LHCN-M2 (cell line): ENCODE results near the gene CLDN6. TPM values are rescaled to one million over a fixed set of nuclear protein-coding genes. Genes with fewer than 3 reads are reported as not detected.
"Not testable (repeated sequence)": the region's sequence is repeated elsewhere in the genome, so short reads cannot be mapped to it uniquely, and the experiment has no call there.

Experiments
- DNase-seq: peaks from one replicate; pipeline ENCODE4 v3.0.0-alpha.2; 2012; ENCODE audit warnings: low read depth
- polyA plus RNA-seq: library from polyadenylated mRNA; unstranded; fragments of >200 nt; gene quantifications from one replicate; pipeline ENCODE4 v1.2.1, GENCODE V29; 2012; ENCODE audit warnings: missing spikeins
- total RNA-seq: library from RNA; depleted of rRNA; stranded (reverse); fragments of >200 nt; gene quantifications from 2 replicates; pipeline ENCODE4 v1.2.3, GENCODE V29; 2014; rRNA removed

CLDN6 gene, protein sequence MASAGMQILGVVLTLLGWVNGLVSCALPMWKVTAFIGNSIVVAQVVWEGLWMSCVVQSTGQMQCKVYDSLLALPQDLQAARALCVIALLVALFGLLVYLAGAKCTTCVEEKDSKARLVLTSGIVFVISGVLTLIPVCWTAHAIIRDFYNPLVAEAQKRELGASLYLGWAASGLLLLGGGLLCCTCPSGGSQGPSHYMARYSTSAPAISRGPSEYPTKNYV
- total RNA-seq: 0.06 TPM in 2 replicates
- polyA plus RNA-seq: 0.23 TPM

DNA sequence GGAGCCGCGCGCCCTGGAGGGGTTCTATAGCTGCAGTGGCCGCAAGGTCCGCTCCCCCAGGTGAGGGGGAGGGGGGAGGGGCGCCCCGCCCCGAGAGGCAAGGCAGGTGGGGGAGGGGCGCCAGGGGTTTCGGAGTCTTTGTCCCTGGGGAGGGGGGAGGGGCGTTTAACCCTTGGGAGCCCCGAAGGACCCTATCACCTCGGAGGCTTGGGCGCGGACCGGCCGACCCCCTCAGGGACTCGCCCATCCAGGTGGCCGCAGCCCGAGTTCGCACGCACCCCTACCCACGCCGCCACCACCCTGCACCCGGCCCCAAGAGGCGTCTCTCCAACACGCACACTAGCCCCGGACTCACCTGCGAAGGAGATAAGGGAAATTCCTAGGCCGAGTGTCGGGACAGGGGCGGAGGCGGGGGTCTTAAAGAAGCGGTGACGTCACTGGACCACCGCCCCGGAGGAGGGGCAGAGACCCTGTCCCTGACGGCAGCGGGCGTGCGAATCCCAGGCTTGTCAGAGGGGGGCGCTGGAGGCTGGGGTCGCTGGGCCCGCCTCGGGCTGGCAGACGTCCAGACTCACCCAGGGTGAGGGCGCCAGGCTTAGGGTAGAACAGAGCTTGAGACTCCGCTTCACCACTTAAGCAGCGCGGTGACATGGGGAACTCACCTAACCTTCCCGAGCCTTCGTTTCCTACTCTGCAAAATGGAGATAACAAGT, at the start of gene CLDN6:
TSS of gene CLDN6 (minus strand) at position 390 of the 713 bp plus-strand sequence. CDS start 2,162 bp downstream, outside the sequence.
- no peak for DNase-seq

DNA sequence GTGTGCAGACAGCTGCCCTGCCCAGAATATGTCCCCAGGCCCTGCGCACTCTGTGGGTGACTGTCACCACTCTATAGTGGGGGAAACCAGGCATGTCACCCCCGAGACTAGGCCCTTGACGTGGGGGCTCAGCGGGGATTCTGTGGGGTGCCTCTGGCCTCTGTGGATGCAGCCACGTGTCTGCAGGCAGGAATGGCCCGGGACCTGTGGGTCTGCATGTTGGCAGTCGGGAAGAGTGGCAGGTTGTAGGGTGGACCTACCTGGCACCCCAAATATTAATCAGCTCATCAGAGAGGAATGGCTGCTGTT, 48.4 kb upstream of the CLDN6 start:
- DNase-seq: no peak

DNA sequence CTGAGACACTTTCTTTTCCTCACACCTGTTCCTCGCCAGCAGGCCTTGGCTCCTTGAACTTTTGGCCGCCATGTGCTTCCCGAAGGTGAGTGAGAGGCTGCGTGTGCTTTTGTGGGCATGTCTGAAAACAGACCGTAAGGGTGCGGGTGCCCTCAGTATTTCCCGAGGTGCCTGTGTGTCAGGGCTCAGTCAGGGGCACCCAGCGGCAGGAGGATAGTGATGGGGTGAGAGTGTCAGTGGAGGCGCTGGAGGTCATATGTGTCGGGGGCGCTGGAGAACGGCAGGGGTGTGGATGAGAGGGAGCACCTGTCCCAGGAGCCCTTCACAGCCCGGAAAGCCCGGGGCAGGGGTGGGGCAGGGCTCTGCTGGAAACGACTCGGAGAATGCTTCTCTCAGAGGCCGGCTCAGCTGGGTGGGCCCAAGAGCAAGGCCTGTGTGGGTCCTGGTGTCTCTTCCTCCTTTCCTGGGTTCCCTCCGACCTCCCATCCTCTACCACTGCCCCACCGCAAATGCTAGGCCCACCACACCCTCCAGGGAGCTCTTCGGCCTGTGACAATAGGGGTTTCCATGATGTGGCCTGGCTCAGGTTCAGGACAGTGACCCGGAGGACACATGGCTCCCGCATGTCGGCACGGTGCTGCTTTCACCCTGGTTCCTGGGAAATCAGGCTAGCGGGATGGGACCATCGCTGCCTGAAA, 47.9 kb upstream of the CLDN6 start:
- no peak for DNase-seq

DNA sequence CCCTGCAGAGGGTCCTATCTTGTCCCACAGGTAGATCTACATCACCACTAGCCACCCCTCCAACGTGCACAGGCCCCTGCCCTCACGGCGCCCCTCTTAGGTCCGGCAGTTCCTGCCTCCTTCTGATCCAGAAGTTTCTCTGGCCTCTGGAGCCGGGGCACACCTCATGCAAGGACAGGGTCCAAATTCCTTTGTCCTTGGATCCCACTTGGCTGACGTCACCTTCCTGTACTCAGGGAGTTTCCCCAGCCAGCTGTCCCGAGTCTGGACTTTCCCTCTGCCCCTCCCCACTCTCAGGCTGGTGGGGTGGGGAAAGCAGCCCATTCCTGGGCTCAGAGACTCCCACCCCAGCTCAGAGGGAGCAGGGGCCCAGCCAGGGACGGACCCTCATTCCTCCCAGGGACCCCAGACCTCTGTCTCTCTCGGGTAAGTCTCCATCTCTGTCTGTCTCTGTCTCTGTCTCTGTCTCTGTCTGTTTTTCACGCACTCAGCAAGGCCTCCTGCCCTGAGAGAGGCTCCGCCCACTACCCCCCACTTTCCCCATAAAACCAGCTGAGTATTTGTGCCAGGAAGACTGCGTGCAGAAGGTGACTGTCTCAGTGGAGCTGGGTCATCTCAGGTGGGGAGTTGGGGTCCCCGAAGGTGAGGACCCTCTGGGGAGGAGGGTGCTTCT, 47.2 kb upstream of the CLDN6 start, which contains the start of gene IL32:
TSS of gene IL32 (plus strand) at position 572 of the 673 bp plus-strand sequence. CDS start 172 bp downstream, outside the sequence.
- DNase-seq: peak; percentile 67

DNA sequence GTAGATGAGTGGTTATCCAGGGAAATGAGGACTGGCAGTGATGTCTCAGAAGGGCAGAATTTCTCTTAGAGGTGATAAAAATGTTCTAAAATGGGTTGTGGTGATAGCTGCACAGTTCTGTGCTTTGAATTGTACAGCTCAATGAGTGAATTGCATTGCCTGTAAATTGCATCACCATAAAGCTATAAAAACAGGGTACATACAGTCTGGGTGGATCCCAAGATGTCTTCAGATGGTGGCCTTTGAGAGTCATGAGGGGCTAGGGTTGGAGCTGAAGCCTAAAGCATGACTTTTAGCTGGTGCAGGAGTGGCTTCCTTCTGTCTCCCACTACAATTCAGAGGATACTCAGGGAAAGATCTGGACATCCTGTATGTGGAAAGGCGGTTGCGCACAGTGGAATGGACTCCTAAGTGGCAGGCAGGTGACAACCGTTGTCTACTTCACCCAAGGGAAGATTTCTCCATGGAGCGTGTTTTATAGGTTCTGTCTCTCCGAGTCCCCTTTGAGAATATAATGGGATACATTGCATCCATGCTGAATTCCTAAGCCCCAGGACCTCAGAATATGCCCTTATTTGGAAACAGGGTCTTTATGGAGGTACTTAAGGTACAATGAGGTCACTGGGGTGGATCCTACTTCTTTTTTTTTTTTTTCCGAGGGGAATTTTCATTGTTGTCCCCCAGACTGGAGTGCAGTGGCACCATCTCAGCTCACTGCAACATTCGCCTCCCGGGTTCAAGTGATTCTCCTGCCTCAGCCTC, 45.8 kb upstream of the CLDN6 start:
- DNase-seq: no peak

DNA sequence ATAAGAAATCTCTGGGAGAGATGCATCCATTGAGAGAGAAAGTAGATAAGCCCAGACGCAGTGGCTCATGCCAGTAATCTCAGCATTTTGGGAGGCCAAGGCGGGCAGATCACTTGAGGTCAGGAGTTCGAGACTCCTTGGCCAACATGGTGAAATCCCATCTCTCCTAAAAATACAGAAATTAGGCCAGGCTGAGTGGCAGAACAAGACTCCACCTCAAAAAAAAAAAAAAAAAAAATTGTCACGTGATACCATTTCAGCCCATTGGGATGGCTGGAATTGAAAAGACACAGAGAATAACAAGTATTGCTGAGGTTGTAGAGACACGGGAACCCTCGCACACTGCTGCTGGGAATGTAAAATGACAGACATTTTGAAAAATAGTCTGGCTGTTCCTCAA, 44.6 kb upstream of the CLDN6 start:
- DNase-seq: no peak

DNA sequence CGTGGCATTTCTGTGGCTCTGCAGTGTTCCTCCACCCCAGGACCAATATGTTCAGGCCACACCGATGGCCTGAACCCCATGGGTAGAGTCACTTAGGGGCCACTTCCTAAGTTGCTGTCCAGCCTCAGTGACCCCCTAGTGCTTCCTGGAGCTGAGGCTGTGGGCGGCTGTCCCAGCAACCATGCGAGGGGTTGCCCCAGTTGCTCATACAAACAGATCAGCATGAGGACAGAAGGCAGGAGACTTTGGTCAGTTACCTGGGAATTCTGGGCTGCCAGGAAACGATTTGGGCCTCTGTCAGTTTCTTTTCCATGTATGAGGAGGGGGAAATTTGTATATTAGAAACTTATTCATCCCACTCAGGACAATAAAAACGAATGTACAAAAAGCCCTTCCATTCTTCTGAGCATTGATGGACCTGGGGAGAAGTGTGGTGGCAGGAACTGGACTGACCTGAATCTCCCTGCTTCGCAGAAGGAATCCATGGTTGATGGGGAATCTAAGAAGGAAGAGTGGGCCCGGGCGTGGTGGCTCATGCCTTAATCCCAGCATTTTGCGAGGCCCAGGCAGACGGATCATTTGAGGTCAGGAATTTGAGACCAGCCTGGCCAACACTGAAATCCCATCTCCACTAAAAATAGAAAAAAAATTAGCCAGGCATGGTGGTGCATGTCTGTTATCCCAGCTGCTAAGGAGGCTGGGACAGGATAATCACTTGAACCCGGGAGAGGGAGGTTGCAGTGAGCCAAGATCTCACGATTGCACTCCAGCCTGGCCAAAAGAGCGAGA, 42.5 kb upstream of the CLDN6 start:
- DNase-seq: peak; percentile 55

DNA sequence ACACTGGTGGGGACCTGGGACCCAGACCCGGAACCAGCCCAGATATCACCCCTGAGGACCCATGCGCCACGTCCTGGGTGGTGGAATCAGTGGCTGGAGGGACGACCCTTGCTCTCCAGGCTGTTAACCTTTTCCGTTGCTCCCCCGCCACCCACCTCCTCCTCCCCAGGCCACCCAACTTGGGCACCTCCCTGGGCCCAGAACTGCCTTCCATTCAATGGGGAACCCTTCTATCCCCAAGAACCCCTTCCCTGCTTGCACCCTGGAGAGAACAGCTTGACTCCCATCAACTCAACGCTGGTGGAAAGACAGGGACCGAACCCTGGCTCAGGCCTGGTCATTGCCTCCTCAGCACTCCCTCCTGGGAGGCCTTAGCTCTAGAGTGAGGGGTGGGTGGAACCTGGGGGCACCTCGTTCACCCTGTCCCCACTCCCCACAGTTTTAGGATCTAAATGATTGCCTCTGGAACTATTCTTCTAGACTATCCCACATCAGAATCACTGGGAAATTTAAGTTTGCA, 41.8 kb upstream of the CLDN6 start:
- no peak for DNase-seq

DNA sequence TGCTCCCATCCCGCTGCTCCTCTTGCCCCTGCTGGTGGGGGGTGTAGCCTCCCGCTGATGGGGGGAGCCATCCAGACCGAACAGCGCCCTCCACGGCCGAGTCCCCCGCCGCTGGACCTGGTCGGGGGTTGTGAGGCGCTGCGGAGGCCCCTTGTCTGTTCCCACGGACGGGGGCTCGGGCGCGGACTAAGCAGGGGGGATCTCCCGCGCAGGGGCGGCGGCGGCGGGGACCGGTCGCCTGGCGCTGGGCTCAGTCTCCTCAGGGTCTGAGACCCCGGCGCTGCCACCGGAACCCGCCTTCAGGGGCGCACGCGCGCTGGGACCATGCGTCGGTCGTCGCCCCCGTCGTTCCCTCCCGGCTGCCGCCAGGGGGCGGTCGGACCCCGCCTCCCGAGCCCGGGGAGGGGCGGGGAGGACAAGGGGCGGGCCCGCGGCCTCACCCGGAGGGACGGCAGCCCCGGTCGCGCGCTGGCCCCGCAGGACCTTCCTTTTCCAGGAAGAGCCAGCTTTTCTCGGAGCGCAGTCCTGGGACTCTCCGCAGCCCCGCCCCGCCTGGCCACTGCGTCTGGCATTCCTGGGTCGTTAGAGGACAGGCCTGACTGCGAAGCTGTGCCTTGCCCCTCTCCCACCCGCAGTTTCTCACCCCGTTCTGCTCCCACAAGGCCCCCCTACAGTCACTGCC, 41.2 kb upstream of the CLDN6 start:
- DNase-seq: peak; percentile 79

DNA sequence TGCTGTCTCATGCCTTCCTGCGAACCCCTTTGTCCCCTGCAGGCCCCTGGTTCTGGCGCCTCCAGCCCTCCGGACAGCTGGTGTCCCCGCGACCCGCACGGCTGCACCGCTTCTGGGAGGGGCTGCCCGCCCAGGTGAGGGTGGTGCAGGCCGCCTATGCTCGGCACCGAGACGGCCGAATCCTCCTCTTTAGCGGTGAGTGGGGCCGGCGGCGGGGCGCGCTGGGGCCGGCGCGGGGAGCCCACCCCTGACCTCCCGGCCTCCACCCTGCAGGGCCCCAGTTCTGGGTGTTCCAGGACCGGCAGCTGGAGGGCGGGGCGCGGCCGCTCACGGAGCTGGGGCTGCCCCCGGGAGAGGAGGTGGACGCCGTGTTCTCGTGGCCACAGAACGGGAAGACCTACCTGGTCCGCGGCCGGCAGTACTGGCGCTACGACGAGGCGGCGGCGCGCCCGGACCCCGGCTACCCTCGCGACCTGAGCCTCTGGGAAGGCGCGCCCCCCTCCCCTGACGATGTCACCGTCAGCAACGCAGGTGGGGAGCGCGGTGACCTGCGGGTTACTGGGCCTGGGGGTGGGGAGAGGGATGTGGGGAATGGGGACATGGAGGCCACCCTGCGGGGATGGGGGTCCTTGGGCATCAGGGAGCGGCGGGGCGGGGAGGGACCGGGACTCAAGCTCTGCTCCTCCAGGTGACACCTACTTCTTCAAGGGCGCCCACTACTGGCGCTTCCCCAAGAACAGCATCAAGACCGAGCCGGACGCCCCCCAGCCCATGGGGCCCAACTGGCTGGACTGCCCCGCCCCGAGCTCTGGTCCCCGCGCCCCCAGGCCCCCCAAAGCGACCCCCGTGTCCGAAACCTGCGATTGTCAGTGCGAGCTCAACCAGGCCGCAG, 40.4 kb upstream of the CLDN6 start:
- DNase-seq: peak; percentile 21

DNA sequence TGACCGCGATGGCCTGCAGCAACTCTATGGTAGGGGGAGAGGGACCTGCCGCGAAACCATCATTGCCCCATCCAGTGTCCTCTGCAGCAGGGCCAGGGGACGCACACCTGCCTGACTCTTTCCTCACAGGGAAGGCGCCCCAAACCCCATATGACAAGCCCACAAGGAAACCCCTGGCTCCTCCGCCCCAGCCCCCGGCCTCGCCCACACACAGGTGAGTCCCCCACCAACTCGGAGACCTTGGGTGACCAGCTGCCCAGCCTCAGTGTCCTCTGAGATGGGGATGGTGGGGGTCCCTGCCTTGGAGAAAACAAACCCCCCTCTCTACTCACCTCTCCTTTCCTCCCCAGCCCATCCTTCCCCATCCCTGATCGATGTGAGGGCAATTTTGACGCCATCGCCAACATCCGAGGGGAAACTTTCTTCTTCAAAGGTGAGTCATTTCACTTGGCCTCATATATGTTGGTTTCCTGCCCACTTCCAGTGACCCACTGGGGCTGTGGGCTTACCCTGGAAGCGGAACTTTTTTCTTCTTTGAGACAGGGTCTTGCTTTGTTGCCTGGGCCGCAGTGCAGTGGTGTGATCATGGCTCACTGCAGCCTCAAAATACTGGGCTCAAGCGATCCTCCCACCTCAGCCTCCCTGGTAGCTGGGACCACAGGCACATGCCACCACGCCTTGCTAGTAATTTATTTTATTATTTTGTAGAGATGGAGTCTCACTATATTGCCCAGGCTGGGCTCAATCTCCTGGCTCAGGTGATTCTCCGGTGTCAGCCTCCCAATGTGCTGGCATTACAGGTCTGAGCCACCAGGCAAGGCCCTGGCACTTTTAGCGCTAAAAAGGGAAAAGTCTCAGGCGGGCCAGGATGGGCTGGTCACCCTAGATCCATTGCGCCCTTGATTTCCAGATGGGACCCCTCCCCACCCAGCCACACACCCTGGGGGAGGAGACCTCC, 39.5 kb upstream of the CLDN6 start:
- no peak for DNase-seq

DNA sequence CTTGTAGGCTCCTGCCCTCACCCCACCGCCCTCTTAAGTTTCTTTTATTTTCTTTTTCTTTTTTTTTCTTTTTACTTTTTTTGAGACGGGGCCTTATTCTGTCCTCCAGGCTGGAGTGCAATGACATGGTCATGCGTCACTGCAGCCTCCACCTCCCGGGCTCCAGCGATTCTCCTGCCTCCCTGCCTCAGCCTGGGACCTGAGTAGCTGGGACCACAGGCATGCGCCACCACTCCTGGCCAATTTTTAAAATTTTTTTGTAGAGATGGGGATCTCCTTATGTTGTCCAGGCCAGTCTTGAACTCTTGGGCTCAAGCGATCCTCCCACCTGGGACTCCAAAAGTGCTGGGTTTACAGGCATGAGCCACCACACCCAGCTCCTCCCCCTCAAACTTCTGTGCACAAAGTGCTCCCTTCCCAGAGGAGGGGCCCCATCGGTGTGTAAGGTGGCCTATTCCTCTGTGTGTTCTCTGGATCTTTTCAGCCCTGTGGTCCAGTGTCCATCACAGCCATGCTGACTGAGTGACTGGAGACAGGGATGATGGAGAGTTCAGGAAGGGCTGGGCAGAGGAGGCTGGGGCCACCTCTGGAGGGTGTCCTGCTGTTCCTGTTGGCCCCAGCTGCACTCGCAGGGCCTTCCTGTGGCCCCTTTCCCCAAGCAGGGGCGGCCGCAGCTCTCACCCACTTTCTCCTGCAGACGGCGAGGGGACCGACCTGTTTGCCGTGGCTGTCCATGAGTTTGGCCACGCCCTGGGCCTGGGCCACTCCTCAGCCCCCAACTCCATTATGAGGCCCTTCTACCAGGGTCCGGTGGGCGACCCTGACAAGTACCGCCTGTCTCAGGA, 38.6 kb upstream of the CLDN6 start:
- no peak for DNase-seq

DNA sequence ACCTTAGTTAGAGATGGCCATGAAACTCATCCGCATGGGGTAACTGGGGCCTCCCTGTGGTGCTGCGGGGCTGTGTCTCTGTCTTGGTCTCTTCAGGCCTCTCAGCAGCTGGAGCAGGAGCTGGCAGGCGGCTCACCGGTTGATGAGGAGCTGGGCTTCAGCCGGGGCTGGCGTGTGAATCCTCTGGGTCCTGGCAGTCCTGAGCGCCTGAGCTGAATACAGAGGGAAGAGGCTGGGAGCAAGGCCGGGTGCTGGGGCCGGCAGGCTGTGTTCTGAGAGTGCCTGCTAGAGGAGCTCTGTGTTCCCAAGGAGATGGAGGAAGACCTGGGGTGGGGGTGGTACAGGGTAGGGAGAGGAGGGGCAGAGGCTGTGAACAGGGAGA, 37.7 kb upstream of the CLDN6 start:
- not testable (repeated sequence) for DNase-seq

DNA sequence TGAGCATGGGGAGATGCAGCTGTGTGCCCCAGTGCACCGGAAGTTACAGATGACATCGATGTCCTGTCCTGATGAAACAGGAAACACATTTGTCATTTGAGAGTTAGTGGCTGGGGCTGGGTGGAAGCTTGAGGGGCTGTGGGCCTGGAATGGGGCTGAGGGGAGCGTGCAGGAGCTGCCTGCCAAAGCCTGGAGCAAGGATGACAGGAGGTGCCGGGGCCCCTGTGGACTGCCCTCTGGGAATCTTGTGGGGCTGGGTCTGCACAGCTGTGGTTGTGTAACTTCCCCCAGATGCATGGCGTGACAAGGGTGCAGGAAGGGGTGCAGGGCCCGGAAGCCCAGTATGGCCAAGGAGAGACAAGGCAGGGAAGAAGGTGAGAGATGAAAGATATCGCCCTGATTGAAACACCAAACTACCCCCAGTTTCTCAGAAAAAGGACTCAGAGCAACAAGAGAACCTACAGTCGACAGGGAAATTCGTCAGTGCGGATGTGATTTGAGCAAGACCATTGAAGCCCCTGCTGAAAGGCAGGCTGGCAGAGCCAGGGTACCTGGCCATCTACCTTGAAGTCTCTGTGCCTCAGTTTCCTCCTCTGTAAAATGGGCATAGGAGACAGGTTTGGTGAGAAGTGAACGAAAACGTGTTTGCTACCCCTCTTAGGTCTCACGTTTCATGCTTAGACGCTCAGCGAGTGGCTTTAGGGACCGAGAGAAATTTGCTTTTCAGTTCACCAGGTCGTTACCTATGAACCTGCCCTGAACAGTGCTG, 37.2 kb upstream of the CLDN6 start:
- DNase-seq: no peak

DNA sequence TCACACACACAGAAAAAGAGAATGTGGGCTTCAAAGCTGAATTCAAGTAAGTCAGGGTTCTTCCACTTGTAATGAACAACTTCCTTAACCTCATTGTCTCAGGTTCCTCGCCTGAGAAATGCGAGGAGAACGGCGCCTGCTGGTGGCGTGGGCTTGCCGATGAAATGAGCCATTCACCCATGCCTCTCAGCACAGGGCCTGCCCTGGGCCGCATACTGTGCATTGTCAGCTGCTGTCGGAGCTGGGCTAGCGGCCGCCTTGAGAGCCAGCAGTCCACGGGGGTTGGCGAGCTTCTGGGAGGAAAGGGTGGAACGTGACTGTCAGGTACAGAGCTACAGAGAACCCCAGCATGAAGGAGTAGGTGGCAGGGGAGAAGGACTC, 35.3 kb upstream of the CLDN6 start:
- DNase-seq: not testable (repeated sequence)
